ENCODE measurements around the gene ERC2. TPM values are rescaled to one million over a fixed set of nuclear protein-coding genes. Genes with fewer than 3 reads are reported as not detected.

The ERC2 gene
- total RNA-seq, 2 experiments from 2014 or later: not detected

DNA sequence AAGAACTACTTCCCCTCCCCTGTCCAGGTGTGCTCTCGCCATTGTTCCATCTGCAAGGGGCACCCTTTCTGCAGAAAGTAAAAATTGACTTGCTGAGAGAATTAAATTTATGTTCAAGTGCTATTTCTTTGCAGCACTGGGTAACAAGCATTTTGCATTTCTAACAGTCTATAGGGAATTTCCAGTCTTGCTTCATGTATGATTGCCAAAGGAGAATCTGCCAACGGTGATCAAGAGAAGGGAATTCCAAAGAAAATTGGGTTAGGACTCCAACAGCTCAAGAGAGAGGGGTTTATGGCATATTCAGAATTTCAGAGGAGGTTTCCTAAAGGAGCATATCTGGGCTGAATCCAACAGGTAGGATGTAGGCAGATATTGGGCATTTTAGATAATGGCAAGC is 844.5 kb downstream of the ERC2 start:
- Histone ChIP-seq H3K9me2 (ENCODE audit: insufficient read depth, low read length) (no peaks in the 10 kb centered on the region), H3K4me3 (ENCODE audit: low read depth, low read length, poor library complexity, severe bottlenecking) (no peak overlapping the region), H3K79me2 (ENCODE audit: insufficient read depth, low read depth, low read length) (no peaks in the 10 kb centered on the region), H4K20me1 (ENCODE audit: insufficient read depth, low read length) (no peaks in the 10 kb centered on the region), H3K36me3 (ENCODE audit: insufficient read depth, low read length) (no peaks in the 10 kb centered on the region), H3K27ac (ENCODE audit: low read depth, low read length, poor library complexity, severe bottlenecking) (no peak overlapping the region), H3K9me3 (ENCODE audit: low read length) (no peaks in the 10 kb centered on the region), H3K4me1 (ENCODE audit: insufficient read depth, low read length, poor library complexity, severe bottlenecking) (no peaks in the 10 kb centered on the region), H3K4me2 (ENCODE audit: low read length) (no peak overlapping the region), H2AFZ (ENCODE audit: low read length) (no peak overlapping the region)
- ChIA-PET POLR2A (no interaction called here), CTCF (ENCODE audit: unreplicated experiment) (no interaction called here)
- intact Hi-C loops (cut with micrococcal nuclease; ENCODE audit: unreplicated experiment): no loop called here
- TF ChIP-seq CTCF (conservative IDR thresholded peaks at IDR 0.05; ENCODE audit: low read length): no peak
- no peak for TF ChIP-seq EZH2phosphoT487 (IDR thresholded peaks at IDR 0.05; ENCODE audit: borderline replicate concordance, low read depth, low read length)
- BruUV-seq (replicated peaks): no TSS peak
- DNase-seq (ENCODE audit: low spot score): no peak

GRCh38 chr3:55622733-55623132 is 845.5 kb downstream of the ERC2 start:
- POLR2A ChIA-PET: interaction anchor here (0.6 kb wide), 1 partner anchor 10 kb away, joined by 3 read pairs; no protein-coding TSS in a partner anchor
- Histone ChIP-seq H3K79me2 (ENCODE audit: insufficient read depth, low read depth, low read length) (no peaks in the 10 kb centered on the region), H3K4me2 (ENCODE audit: low read length) (no peak overlapping the region), H2AFZ (ENCODE audit: low read length) (no peak overlapping the region), H3K27ac (ENCODE audit: low read depth, low read length, poor library complexity, severe bottlenecking) (no peak overlapping the region), H3K4me3 (ENCODE audit: low read depth, low read length, poor library complexity, severe bottlenecking) (no peak overlapping the region), H3K9me3 (ENCODE audit: low read length) (no peaks in the 10 kb centered on the region), H3K36me3 (ENCODE audit: insufficient read depth, low read length) (no peaks in the 10 kb centered on the region), H4K20me1 (ENCODE audit: insufficient read depth, low read length) (no peaks in the 10 kb centered on the region), H3K4me1 (ENCODE audit: insufficient read depth, low read length, poor library complexity, severe bottlenecking) (no peaks in the 10 kb centered on the region), H3K9me2 (ENCODE audit: insufficient read depth, low read length) (no peaks in the 10 kb centered on the region)
- DNase-seq (ENCODE audit: low spot score): no peak
- CTCF ChIA-PET (ENCODE audit: unreplicated experiment): no interaction called here
- intact Hi-C loops (cut with micrococcal nuclease; ENCODE audit: unreplicated experiment): no loop called here
- no peak for TF ChIP-seq CTCF (conservative IDR thresholded peaks at IDR 0.05; ENCODE audit: low read length)
- TF ChIP-seq EZH2phosphoT487 (IDR thresholded peaks at IDR 0.05; ENCODE audit: borderline replicate concordance, low read depth, low read length): no peak
- no TSS peak for BruUV-seq (replicated peaks)

DNA sequence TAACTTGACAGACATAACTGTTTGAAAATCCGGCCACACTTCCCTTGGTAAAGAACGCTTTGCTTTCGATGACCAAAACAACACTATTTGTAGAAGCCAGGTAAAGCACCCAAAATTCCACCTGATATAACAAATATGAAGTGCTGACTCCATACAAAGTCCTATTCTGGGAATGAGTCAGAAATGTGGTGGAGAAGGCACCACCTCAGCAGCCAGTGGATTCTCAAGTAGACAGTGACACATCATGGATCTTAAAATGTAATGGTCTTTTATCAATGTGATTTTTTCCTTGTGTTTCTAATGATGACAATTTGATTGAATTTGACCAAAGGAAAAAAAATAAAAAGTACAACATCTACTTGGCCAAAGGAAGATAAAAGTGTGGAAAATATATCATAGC is 846.2 kb downstream of the ERC2 start:
- no peaks in the 10 kb centered on the region for H3K36me3 ChIP-seq (ENCODE audit: insufficient read depth, low read length)
- CTCF ChIA-PET (ENCODE audit: unreplicated experiment): no interaction called here
- BruUV-seq (replicated peaks): no TSS peak
- H3K9me3 ChIP-seq (ENCODE audit: low read length): no peaks in the 10 kb centered on the region
- H3K27ac ChIP-seq (ENCODE audit: low read depth, low read length, poor library complexity, severe bottlenecking): no peak overlapping the region
- H4K20me1 ChIP-seq (ENCODE audit: insufficient read depth, low read length): no peaks in the 10 kb centered on the region
- DNase-seq (ENCODE audit: low spot score): no peak
- H3K79me2 ChIP-seq (ENCODE audit: insufficient read depth, low read depth, low read length): no peaks in the 10 kb centered on the region
- POLR2A ChIA-PET: no interaction called here
- no peaks in the 10 kb centered on the region for H3K9me2 ChIP-seq (ENCODE audit: insufficient read depth, low read length)
- no peak overlapping the region for H3K4me2 ChIP-seq (ENCODE audit: low read length)
- intact Hi-C loops (cut with micrococcal nuclease; ENCODE audit: unreplicated experiment): no loop called here
- no peak overlapping the region for H3K4me3 ChIP-seq (ENCODE audit: low read depth, low read length, poor library complexity, severe bottlenecking)
- TF ChIP-seq CTCF (conservative IDR thresholded peaks at IDR 0.05; ENCODE audit: low read length) (no peak), EZH2phosphoT487 (IDR thresholded peaks at IDR 0.05; ENCODE audit: borderline replicate concordance, low read depth, low read length) (no peak)
- H3K4me1 ChIP-seq (ENCODE audit: insufficient read depth, low read length, poor library complexity, severe bottlenecking): no peaks in the 10 kb centered on the region
- H2AFZ ChIP-seq (ENCODE audit: low read length): no peak overlapping the region

All from OCI-LY7 (cell line).